Hepatic stellate cell (primary cell): ENCODE data around the gene SH3D21.

ENCODE experiments used
- DNase-seq: peaks from one replicate; pipeline ENCODE4 v3.0.0; 2011; ENCODE audit warnings: low spot score

SH3D21 gene

GRCh38 chr1:36330940-36331339, 24.8 kb downstream of the SH3D21 start:
- DNase-seq: no peak

- DNase-seq: no peak
Observed at GRCh38 chr1:36337830-36338229, 31.7 kb downstream of the SH3D21 start.

- DNase-seq: no peak
Observed at GRCh38 chr1:36339215-36339614, 33.0 kb downstream of the SH3D21 start.

GRCh38 chr1:36339615-36340014, 33.4 kb downstream of the SH3D21 start:
- DNase-seq: no peak

GRCh38 chr1:36341626-36342320, 35.6 kb downstream of the SH3D21 start:
- no peak for DNase-seq

- DNase-seq: peak; percentile 79
Observed at GRCh38 chr1:36342426-36343185, 36.4 kb downstream of the SH3D21 start.

GRCh38 chr1:36343651-36344394, 37.7 kb downstream of the SH3D21 start:
- no peak for DNase-seq

GRCh38 chr1:36344395-36344680, 38.2 kb downstream of the SH3D21 start:
- DNase-seq: no peak

GRCh38 chr1:36345353-36345752, 39.2 kb downstream of the SH3D21 start:
- DNase-seq: no peak

- DNase-seq: no peak
Observed at GRCh38 chr1:36346741-36347370, 40.7 kb downstream of the SH3D21 start.

- DNase-seq: no peak
Observed at GRCh38 chr1:36349241-36349671, 43.1 kb downstream of the SH3D21 start.

- DNase-seq: no peak
Observed at GRCh38 chr1:36349839-36350238, 43.7 kb downstream of the SH3D21 start.

- peak; percentile 93 for DNase-seq
Observed at GRCh38 chr1:36350659-36351226, 44.6 kb downstream of the SH3D21 start.

- peak; percentile 84 for DNase-seq
Observed at GRCh38 chr1:36351227-36351977, 45.2 kb downstream of the SH3D21 start.

- peak; percentile 67 for DNase-seq
Observed at GRCh38 chr1:36352125-36352909, 46.1 kb downstream of the SH3D21 start.

- peak; percentile 75 for DNase-seq
Observed at GRCh38 chr1:36352910-36353878, 47.0 kb downstream of the SH3D21 start.

GRCh38 chr1:36354486-36354885, 48.3 kb downstream of the SH3D21 start:
- DNase-seq: no peak

- no peak for DNase-seq
Observed at GRCh38 chr1:36355811-36356210, 49.6 kb downstream of the SH3D21 start.

GRCh38 chr1:36358514-36359084, 52.4 kb downstream of the SH3D21 start:
- no peak for DNase-seq
